Colon (tissue), 2 donors: ENCODE measurements around the gene CUL2.
"Not testable (repeated sequence)": the region's sequence is repeated elsewhere in the genome, so short reads cannot be mapped to it uniquely, and the experiment has no call there.

Source experiments
- FAIRE-seq: peaks from 2 replicates; lab custom pipeline; 2012; peaks lifted over from hg19 to GRCh38; lab: Jason Lieb, UNC
- donor health status: control.
- donor health status: control.

CUL2 gene

GRCh38 chr10:35090162-35090954 is at the start of gene CUL2:
CUL2 (minus strand) TSS chr10:35090341; CDS start chr10:35071317, 19,024 bp downstream.
- no peak for FAIRE-seq

GRCh38 chr10:35136263-35136815 is 46.2 kb upstream of the CUL2 start:
- no peak for FAIRE-seq

GRCh38 chr10:35135861-35136260 is 45.7 kb upstream of the CUL2 start:
- no peak for FAIRE-seq

- no peak for FAIRE-seq
Measured at GRCh38 chr10:35133586-35133985, 43.4 kb upstream of the CUL2 start.

- no peak for FAIRE-seq
Measured at GRCh38 chr10:35132727-35133126, 42.6 kb upstream of the CUL2 start.

GRCh38 chr10:35130663-35131062 is 40.5 kb upstream of the CUL2 start:
- FAIRE-seq = no peak

- no peak for FAIRE-seq
Measured at GRCh38 chr10:35129185-35129674, 39.1 kb upstream of the CUL2 start.

- no peak for FAIRE-seq
Measured at GRCh38 chr10:35127289-35127891, 37.2 kb upstream of the CUL2 start.

- FAIRE-seq = no peak
Measured at GRCh38 chr10:35126530-35127288, 36.6 kb upstream of the CUL2 start, which contains the start of gene CREM. CREM (plus strand) TSS chr10:35126846; CDS start chr10:35137836, 10,990 bp downstream.

- FAIRE-seq = no peak
Measured at GRCh38 chr10:35126062-35126529, 36.0 kb upstream of the CUL2 start.

- no peak for FAIRE-seq
Measured at GRCh38 chr10:35124540-35124939, 34.4 kb upstream of the CUL2 start.

- no peak for FAIRE-seq
Measured at GRCh38 chr10:35119378-35119777, 29.2 kb upstream of the CUL2 start.

- no peak for FAIRE-seq
Measured at GRCh38 chr10:35112571-35112970, 22.4 kb upstream of the CUL2 start.

GRCh38 chr10:35103882-35104281 is 13.7 kb upstream of the CUL2 start:
- no peak for FAIRE-seq

- FAIRE-seq = no peak
Measured at GRCh38 chr10:35097510-35097909, 7.4 kb upstream of the CUL2 start.

- no peak for FAIRE-seq
Measured at GRCh38 chr10:35096312-35096711, 6.2 kb upstream of the CUL2 start.

GRCh38 chr10:35092851-35093250 is 2.7 kb upstream of the CUL2 start:
- FAIRE-seq = no peak

- no peak for FAIRE-seq
Measured at GRCh38 chr10:35091994-35092790, 2.1 kb upstream of the CUL2 start.

GRCh38 chr10:35089611-35090161 is 455 bp downstream of the CUL2 start:
- FAIRE-seq = no peak

- no peak for FAIRE-seq
Measured at GRCh38 chr10:35083242-35083641, 6.9 kb downstream of the CUL2 start.

- not testable (repeated sequence) for FAIRE-seq
Measured at GRCh38 chr10:35080261-35080660, 9.9 kb downstream of the CUL2 start.
